ENCODE data around the gene SYNE3. TPM values are rescaled to one million over a fixed set of nuclear protein-coding genes. Genes with fewer than 3 reads are reported as not detected.

Gene SYNE3
- total and polyA plus RNA-seq, 2 of the 8 experiments (the other 6 are each of a cell fraction or from before 2014, with no cell fraction given): under 0.01 TPM; not detected in 1

DNA sequence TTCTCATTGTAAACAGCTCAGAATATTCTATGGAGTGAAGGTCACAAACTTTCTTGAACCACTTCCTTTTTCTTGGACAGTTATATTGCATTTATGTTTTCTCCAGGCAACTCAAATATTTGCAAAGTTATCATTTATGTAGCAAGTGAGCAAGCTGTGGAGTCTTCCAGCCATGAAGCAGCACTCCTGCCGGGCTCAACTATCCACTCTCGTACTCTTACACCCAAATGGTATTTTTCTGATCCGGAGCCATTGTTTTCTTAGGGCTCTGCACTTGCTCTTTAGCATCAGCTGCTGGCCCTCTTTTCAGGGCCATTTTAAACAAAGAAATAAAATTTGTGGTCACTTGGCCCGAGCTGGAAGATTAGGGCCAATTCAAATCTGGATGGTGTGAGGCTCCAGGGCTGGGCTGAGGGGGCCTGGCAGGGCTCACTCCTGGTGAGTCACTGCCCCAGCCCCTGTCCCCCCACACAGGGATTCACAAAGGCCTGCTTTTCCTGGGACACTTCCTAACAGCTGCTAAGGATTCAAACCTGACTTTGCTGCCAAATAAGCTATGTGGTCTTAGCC, 19.7 kb downstream of the SYNE3 start:
- Histone ChIP-seq H3K4me3 (ENCODE audit: extremely low read depth in 1 of 4, insufficient read depth in 2 of 4, low read depth in 3 of 4, low read length in 4 of 4) (no peak overlapping the region), H2AK5ac (ENCODE audit: low read depth, low read length) (no peak overlapping the region), H3K4me2 (ENCODE audit: insufficient read depth in 1 of 2, low read depth in 2 of 2, low read length in 2 of 2) (no peak overlapping the region), H2BK5ac (ENCODE audit: low read depth, low read length) (no peak overlapping the region), H2BK15ac (ENCODE audit: low read length) (no peak overlapping the region), H3K9ac (replicated peaks in 1 of 4; ENCODE audit: extremely low read depth in 1 of 4, low read depth in 3 of 4, low read length in 3 of 4) (no peak overlapping the region), H4K20me1 (replicated peaks in 1 of 2; ENCODE audit: control insufficient read depth in 1 of 2, insufficient read depth in 2 of 2, low read length in 2 of 2) (no peaks in the 10 kb centered on the region), H3K4ac (replicated peaks; ENCODE audit: insufficient read length, low read depth, low read length) (no peak overlapping the region), H3K4me1 (replicated peaks in 1 of 4; ENCODE audit: control insufficient read depth in 3 of 4, insufficient read depth in 4 of 4, low read length in 3 of 4) (0 out of 7 replicates have a peak, but pooled peaks cover 0 to 3% (median 0%) of the 10 kb centered on the region in 4 experiments), H2BK120ac (replicated peaks; ENCODE audit: low read depth, low read length) (no peak overlapping the region), H3K56ac (replicated peaks; ENCODE audit: insufficient read length, low read depth, low read length) (no peak overlapping the region), H3K18ac (ENCODE audit: extremely low read depth, low read length) (no peak overlapping the region), H3K14ac (ENCODE audit: insufficient read length) (no peak overlapping the region), H3K27ac (ENCODE audit: low read depth, low read length) (no peak overlapping the region), H3K27me3 (replicated peaks in 1 of 4; ENCODE audit: control insufficient read depth in 3 of 4, extremely low read depth in 1 of 4, insufficient read depth in 3 of 4, low read length in 3 of 4) (no peaks in the 10 kb centered on the region), H4K91ac (replicated peaks; ENCODE audit: insufficient read length, low read length) (no peak overlapping the region), H3K23ac (ENCODE audit: insufficient read length) (no peak overlapping the region), H2AFZ (ENCODE audit: low read length) (no peak overlapping the region), H2BK12ac (ENCODE audit: low read depth, low read length) (no peak overlapping the region), H3K23me2 (ENCODE audit: low read depth, low read length) (no peaks in the 10 kb centered on the region), H4K5ac (ENCODE audit: insufficient read length, low read depth, low read length) (no peak overlapping the region), H3K79me2 (ENCODE audit: control insufficient read depth in 1 of 2, insufficient read depth in 2 of 2, low read length in 2 of 2) (no peaks in the 10 kb centered on the region), H3K36me3 (ENCODE audit: control insufficient read depth in 2 of 4, insufficient read depth in 4 of 4, low read length in 3 of 4) (no peaks in the 10 kb centered on the region), H4K8ac (ENCODE audit: extremely low read depth, insufficient read depth, low read length) (no peak overlapping the region), H2BK20ac (ENCODE audit: low read length) (no peak overlapping the region), H3K9me3 (ENCODE audit: insufficient read depth in 2 of 2, low read depth in 1 of 2, low read length in 1 of 2) (no peaks in the 10 kb centered on the region), H3K79me1 (ENCODE audit: low read depth, low read length) (no peaks in the 10 kb centered on the region)
- CTCF ChIA-PET (ENCODE audit: partially characterized antibody): interaction anchor here (1.0 to 2.9 kb wide), 9 partner anchors 11 to 69 kb away, joined by 3 to 7 read pairs (median 3); partner anchors contain the start of gene SYNE3
- POLR2A ChIA-PET (ENCODE audit: partially characterized antibody): interaction anchor here (1.0 kb wide), 1 partner anchor 37 kb away, joined by 3 read pairs; no protein-coding TSS in a partner anchor
- whole genome bisulfite sequencing, 2 experiments (ENCODE audit: extremely low coverage in 1 of 2, insufficient coverage in 1 of 2, insufficient read length in 1 of 2, insufficient replicate concordance in 2 of 2, low coverage in 1 of 2, low lambda C conversion rate in 2 of 2, missing lambda C conversion rate in 1 of 2): 81% methylated on average over 4 of the region's 4 CpGs; no CpG with 5 or more reads in 1 of the 2 experiments
- DNase-seq (ENCODE audit: low read depth in 1 of 2, low spot score in 2 of 2) (no peak), FAIRE-seq (no peak)
- TF ChIP-seq FOSL1 (IDR thresholded peaks at IDR 0.05; ENCODE audit: insufficient read depth, low read depth, low read length) (no peak), CTBP2 (IDR thresholded peaks at IDR 0.05; ENCODE audit: borderline replicate concordance, insufficient read depth, insufficient read length, low read length) (no peak), JUN (IDR thresholded peaks at IDR 0.05; ENCODE audit: low read depth, low read length) (no peak)

Data from H1 (cell line).